GM04504 (cell line): ENCODE results near the gene MED16.
A peak's percentile ranks its signal among the peaks of the same experiment; 100 is the strongest.

Experiments
- DNase-seq: peaks from one replicate; pipeline ENCODE4 v3.0.0-alpha.2; 2012; ENCODE audit warnings: low read depth

MED16 gene

DNA sequence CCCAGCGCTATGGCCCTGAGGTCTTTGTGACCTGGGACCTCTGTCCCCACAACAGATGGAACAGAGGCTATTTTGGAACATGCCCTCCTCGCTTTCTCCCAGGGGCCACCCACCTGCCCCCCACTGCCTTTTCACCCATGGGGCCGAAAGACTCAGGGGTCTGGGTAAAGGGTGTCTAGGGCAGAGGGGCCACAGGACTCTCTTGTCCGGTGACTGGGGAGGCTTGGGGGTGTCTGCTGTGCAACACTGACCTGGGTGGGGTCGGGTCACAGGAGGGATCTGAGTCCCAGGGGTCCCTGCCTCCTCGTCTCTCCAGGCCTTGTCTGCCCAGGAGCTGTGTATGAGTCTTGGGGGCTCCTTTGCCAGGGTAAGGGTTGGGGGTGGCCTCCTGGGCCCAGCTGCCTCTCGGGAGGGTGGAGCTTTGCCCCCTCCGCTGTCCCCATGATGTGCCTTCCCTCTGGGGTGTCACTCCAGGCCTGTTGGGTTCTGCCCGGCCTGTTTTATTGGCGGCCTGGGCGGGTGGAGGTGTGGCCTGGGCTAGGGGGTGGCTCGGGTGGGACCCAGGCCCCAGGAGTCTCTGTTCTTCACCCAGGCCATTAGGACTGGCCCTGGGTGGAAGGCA, 34.9 kb upstream of the MED16 start:
- no peak for DNase-seq

GRCh38 chr19:927351-927779, 34.4 kb upstream of the MED16 start:
- no peak for DNase-seq

DNA sequence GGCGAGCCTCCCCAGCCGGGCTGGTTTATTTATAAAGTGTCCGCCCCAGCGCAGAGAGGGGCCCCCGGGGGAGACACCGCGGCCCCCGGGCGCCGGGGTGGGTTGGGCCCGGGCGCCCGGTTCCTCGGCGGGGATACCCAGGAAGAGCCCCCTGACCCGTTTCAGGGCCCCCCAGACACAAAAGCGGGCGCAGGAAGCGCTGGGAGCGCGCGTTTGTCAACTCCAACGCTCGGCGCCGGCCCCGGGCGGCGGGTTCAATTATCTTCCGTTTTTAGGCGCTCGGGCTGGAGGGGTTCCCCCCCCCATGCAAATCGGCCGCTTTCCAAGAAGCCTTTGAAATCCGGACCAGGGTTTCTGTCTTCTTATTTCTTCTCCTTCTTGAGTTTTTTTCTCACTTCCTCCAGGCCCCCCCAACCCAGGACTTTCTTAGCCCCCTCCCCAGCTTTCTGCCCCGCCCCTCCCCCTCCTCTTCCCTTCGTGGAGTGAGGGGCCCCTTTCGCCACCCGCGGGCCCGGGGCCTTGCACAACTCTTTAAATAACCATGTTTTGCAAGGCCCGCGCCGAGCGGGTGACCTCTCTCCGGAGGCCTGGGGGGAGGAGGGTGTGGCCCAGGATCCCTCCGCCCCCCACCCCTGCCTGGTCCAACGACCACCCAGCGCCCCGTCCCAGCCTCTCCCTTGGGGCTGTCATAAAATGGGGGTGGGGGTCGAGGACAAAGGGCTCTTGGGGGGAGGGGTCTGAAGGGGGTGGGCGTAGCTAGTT, 33.8 kb upstream of the MED16 start:
- no peak for DNase-seq

DNA sequence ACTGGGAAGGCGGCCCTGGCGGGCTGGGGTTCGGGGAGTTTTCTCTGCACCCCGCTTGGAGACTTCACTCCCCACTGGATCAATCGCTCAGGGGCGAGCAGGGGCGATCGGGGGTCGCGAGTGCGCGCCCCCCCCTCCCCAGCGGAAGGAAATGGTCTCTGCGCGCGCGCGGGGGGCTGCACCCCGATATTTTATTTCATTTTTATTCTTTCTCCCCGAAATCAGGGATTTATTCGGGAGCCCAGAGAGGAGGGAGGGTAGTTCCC, 33.3 kb upstream of the MED16 start:
- no peak for DNase-seq

DNA sequence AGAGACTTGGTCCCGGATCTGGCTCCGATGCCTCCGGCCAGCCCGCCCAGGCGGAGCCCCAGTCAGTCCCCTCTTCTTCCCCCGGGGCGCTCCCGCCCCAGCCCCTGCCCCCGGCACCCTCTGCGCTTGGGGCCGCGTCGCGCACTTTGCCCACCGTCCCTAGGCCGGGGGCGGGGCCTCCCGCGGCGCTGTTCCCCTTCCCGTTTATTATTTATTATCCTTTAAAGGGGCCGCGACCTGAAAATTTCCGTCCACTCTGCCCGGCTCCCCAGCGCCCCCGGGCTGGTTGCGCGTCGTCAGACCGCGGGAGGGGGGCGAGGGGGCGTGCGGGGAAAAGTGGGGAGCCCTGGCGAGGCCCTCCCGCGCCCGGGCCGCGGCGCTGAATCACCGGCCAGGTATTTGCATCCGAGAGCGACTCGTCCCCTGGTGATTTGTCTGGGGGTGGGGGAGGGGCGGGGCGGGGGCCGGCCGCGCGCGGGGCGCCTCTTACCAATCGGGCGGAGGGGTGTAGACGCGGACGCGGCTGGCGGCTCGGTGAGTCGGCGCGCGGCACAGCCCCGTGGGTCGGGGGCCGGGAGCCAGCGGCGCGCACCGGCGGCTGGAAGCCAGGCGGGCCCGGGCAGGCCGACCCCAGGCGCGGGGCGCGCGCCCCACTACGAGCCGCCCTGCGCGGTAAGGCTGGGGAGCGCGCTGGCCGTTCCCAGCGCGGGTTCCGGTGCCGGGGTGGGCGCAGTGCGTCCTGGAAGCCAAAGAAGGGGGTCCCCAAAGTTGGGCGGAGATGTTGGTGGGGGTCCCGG, 32.7 kb upstream of the MED16 start, which contains the start of gene ARID3A:
TSS of gene ARID3A (plus strand) at position 510 of the 797 bp plus-strand sequence. CDS start 3,494 bp downstream, outside the sequence.
- DNase-seq = peak; percentile 63

DNA sequence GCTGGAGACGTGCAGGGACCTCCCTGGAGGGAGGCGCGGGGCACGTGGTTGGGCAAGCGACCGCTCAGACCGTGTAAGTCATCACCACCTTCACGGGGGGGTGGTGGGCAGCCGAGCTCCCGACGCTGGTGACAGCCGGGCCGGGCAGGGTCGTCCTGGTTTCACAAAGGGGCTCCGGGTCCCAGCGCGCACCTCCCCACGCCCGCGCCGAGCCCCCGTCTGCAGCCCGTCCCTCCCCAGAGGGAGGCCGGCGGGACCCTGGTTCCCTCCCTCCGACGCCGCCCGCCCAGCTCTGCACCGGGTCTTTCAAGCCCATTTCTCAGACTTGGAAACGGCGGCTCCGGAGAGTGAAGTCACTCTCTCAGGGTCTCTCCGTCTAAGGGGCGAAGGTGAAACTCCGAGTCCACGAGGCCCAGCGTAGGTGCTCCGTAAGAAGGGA, 32.1 kb upstream of the MED16 start:
- DNase-seq = no peak

DNA sequence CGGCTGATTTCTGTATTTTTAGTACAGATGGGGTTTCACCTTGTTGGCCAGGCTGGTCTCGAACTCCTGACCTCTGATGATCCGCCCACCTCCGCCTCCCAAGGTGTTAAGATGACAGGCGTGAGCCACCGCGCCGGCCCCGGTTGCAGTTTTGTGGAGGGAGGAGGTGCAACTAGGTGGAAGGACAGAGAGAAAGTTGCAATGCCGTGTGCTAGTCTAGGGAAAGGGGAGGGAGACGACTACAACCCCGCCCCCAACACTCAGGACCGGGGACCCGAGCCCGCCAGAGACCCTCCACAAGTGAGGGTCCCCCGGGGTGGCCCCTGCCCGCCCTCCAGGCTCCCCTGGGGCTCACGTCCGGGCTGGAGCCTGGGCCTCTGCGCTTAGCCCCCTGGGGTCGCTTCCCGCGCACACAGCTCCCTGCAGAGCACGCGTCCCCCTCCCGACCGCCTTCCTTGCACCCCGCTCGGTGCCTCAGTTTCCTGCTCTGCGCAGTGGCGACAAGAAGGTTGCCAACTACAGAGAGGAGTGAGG, 31.6 kb upstream of the MED16 start:
- no peak for DNase-seq

- no peak for DNase-seq
Measured at GRCh38 chr19:920051-920864, 27.3 kb upstream of the MED16 start.

- no peak for DNase-seq
Measured at GRCh38 chr19:919199-920050, 26.4 kb upstream of the MED16 start.

DNA sequence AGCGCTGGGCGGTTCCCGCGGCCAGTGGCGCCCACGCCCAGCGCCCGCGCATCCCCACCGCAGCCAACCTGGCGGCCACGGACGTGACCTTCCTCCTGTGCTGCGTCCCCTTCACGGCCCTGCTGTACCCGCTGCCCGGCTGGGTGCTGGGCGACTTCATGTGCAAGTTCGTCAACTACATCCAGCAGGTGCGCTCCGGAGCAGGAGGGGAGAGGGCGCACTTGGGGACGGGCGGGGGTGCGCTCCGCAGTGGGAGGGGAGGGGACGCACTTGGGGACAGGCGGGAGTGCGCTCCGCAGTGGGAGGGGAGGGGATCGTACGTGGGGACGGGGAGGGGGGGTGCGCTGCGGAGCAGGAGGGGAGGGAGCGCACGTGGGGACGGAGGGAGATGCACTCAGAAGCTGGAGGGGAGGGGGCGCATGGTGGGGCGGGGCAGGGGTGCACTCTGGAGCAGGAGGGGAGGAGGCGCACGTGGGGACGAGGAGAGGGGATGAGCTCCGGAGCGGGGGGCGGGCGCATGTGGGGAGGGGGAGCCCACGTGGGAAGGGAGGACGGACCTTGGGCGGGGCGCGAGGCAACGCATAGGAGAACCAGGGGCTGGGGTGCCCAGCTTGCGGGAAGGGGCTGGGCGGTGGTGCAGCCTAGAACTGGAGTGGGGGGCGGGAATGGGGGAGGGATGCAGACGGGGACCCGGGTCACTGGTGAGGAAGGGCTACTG, 25.7 kb upstream of the MED16 start:
- DNase-seq = no peak

- no peak for DNase-seq
Measured at GRCh38 chr19:918152-918437, 25.1 kb upstream of the MED16 start.

DNA sequence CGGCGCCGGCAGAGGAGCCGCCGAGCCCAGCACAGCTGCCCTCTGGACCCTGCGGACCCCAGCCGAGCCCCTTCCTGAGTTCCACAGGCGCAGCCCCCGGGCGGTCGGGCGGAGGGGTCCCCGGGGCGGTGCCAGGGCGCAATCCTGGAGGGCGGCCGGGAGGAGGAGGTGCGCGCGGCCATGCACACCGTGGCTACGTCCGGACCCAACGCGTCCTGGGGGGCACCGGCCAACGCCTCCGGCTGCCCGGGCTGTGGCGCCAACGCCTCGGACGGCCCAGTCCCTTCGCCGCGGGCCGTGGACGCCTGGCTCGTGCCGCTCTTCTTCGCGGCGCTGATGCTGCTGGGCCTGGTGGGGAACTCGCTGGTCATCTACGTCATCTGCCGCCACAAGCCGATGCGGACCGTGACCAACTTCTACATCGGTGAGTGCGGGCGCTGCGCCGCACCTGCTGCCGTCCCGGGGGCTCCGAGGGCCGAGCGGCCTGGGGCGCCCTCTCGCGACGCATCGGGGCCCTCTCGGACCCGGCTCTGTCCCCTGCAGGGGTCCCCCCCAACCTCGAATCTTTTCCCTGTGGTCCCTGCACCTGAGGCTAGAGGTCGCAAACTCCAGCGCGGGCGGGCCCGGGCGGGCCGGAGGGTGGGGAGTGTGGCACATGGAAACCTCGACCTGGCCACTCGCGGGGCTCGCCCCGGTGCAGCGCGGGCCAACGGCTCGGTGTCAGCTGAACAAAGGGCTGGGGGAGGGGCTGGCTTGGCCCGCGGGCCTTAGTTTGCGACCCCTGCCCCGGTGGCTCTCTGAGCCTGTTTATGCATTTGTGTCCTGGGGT, 24.6 kb upstream of the MED16 start, which contains the start of gene KISS1R:
TSS of gene KISS1R (plus strand) at position 11 of the 829 bp plus-strand sequence. CDS start at position 181, 170 bp downstream.
- DNase-seq = no peak

- DNase-seq = no peak
Measured at GRCh38 chr19:916645-917322, 23.8 kb upstream of the MED16 start.

DNA sequence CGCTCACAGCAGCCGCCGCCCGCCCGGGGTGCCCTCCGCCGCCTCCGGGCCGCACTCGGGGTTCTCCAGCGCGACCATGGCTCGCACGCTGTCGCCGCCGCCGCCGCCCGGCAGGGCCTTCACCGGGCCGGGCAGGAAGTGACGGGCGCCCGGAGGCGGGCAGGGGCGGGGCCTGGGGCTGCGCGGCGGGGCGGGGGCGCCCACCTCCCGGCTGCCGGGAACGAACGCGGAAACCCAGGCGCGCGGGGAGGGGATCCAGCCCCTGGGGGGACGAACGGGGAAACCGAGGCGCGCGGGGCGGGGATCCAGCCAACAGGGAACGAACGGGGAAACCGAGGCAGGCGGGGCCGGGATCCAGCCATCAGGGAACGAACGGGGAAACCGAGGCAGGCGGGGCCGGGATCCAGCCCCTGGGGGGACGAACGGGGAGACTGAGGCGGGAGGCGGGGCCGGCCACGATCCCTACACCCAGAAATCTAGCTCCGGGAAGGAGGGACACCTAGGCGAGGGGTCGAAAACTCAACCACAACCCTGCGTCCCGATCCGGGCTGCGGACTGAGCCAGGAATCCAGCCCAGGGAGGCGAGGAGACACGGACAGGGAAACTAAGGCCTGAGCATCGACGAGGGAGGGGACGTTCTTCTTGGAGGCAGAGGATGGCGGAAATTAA, 20.2 kb upstream of the MED16 start, which contains the start of gene R3HDM4:
TSS of gene R3HDM4 (minus strand) at position 140 of the 669 bp plus-strand sequence. CDS start at position 78, 62 bp downstream.
- DNase-seq = no peak

DNA sequence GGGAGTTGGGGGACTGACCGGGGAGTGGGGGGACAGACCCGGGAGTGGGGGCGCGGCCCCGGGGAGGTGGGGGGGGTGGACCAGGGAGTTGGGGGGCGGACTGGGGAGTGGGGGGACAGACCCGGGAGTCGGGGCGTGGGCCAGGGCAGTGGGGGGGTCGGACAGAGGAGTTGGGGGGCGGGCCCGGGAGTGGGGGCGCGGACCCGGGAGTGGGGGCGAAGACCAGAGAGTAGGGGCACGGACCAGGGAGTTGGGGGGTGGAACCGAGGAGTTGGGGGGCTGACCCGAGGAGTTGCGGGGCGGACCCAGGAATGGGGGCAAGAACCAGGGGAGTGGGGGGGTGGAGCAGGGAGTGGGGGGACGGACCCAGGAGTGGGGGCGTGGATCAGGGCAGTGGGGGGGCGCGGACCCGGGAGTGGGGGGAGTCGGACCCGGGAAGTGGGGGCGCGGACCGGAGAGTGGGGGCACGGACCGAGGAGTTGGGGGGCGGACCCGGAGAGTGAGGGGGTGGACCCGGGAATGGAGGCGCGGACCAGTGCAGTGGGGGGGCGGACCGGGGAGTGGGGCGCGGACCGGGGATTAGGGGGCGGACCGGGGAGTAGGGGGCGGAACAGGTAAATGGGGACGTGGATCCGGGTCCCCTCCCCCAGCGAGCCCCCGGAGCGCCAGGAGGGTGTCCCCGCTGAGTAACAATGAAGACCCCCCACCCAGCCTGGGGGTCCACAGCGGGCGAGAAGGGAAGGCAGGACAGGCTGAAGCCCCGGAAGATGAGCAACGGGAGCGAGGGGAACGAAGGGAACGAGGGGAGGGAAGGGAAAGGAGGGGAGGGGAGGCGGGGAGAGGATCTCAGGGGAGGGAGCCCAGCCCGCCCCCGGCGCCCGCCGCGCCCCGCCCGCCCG, 19.4 kb upstream of the MED16 start:
- DNase-seq = no peak

DNA sequence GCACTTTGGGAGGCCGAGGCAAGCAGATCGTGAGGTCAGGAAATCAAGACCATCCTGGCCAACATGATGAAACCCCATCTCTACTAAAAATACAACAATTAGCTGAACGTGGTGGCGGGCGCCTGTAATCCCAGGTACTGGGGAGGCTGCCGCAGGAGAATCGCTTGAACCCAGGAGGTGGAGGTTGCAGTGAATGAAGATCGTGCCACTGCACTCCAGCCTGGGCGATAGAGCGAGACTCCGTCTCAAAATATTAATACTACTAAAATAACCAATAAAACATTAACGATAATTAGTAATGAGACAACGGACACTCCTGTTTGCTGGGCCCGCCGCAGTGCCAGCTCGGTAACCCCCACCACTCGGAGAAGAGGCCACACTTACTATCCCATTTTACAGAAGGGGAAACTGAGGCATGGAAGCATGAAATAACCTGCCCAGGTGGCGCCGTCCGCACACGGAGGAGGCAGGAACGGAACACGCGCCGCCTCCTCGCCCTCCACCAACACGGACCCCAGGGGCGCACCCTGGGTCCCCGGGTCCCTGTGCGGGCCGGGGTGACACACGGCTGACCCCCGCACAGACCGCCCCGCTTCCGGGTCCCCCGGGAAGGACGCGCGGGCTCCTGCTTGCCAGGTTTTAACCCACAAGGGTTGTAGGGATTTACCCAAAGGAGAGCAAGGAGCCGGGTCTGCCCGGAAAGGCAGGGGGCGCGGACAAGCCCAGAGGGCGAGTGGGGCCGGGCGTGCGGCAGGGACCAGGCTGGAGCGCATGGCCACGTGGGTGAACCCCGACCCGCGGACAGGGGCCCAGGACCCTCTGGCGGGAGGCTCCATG, 18.4 kb upstream of the MED16 start:
- no peak for DNase-seq
